Limb (tissue), 2 donors: ENCODE data around the gene SDF4.
A peak's percentile ranks its signal among the peaks of the same experiment; 100 is the strongest.

Experiments used
- DNase-seq, 2 donors: peaks; one replicate each; pipeline ENCODE4 v3.0.0-alpha.2; 2016; ENCODE audit errors: extremely low spot score in 2 of 2

SDF4 gene

DNA sequence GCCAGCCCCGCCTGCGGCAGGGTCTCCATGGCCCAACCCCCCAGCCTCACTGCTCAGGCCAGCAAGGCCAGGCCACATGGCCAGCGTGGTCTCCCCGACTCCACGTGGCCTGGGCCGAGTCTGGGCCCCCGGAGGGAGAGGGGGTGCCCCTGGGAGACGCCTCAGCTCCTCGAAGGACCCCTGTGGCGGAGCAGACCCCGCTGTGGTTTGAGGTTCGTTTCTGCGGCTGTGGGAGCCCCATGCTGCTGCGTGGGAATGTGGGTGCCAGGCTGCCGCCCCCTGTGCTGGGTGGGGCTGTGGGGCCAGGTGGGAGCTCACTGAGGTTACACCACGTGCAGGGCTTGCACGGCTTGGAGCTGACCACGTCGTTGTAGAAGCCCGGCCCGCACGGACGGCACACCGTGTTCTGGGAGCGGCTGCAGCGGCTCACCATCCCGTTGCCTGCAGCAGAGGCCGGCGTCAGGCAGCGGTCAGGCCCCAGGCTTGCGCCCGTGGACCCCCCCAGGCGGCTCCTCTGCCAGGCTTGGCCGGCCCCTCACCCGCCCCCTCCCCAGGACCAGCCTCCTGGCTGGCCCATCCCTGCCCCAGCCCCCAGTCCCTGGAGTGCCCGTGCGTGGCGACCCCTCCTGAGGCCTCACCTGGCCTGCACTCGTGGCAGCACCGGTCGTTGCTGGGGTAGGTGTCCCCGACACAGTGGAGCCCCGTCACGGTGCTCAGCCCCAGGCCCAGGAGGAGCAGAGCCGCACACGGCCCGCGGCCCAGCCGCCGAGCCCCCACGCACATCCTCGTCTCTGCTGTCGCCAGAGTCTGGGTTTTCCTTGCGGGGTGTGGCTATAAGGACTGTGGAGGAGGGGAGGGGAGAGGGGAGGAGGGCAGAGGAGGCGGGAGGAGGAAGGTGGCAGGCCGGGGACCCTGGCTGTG, 18.2 kb downstream of the SDF4 start, which contains the start of gene TNFRSF4:
TNFRSF4 (minus strand) TSS at position 809 of the 921 bp plus-strand sequence; CDS start at position 783, 26 bp downstream.
- no peak for DNase-seq

GRCh38 chr1:1212780-1213344, 18.9 kb downstream of the SDF4 start:
- DNase-seq = peak in 1 of 2 donors; percentile 40

DNA sequence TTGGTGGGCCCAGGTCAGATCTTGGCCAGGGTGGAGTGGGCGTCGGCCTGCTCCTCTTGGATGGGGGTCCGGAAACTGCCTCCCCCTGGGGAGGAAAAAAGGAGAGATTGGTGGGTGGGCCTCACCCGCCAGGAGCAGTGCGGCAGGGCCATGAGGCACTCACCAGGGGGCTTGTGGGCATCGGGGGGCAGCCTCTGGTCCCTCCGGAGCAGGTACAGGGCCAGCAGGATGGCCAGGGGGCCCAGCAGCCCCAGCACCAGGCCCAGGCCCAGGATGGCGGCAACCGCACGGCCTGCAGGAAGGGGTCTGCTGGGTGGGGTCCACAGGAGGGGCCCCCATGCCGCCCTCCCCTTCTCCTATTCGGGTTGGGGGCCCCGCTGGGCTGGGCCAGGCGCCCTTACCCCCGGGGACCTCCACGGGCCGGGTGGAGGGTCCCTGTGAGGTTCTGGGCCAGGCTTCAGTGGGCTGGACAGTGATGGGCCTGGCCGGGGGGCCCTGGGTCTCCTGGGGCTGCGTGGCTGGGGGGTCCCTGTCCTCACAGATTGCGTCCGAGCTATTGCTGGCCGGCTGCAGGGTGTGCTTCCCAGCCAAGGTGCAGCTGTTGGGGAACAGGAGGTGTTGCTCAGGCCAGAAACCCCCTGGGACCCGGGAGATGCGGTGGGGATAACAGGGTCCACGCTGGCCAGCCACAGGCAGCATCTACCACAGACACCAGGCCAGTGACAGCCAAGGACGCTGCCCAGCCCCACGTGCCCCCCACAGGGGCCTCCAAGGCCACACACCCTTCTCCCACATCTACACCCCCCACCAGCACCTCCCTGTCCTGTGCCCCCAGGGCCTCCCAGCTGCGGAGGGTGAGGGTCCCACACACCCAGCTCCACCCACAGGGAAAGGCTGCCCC, 20.0 kb downstream of the SDF4 start:
- DNase-seq = peak in 1 of 2 donors; percentile 30

DNA sequence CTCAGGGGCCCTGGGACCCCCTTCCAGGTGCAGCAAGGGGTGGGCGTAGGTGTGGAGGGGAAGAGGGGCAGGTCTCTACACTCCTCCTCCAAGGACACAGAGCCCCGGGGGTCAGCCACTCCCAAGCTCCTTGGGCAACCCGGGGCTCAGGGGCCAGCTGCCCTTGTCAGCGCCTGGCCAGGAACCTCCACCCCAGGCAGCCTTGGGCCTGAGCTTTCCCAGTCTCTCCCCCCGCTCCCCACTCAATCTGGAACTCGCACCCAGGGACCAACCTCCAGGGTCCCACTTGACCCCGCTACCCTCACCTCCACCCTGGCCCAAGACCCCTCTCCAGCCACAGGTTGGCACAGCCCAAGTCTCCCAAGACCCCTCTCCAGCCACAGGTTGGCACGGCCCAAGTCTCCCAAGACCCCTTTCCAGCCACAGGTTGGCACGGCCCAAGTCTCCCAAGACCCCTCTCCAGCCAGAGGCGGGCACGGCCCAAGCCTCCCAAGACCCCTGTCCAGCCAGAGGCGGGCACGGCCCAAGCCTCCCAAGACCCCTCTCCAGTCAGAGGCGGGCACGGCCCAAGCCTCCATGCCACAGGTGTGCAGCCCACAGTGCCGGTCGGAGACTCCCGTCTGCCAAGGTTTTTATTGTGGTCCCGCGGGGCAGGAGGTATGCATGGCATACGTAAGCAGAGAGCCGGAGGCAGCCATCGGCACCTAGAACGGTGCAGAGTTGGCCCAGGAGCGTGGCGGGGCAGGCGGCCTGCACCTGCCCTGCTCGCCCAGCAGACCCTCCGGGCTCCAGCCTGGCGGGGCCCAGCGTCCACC, 20.9 kb downstream of the SDF4 start:
- peak in 1 of 2 donors; percentile 29 for DNase-seq

DNA sequence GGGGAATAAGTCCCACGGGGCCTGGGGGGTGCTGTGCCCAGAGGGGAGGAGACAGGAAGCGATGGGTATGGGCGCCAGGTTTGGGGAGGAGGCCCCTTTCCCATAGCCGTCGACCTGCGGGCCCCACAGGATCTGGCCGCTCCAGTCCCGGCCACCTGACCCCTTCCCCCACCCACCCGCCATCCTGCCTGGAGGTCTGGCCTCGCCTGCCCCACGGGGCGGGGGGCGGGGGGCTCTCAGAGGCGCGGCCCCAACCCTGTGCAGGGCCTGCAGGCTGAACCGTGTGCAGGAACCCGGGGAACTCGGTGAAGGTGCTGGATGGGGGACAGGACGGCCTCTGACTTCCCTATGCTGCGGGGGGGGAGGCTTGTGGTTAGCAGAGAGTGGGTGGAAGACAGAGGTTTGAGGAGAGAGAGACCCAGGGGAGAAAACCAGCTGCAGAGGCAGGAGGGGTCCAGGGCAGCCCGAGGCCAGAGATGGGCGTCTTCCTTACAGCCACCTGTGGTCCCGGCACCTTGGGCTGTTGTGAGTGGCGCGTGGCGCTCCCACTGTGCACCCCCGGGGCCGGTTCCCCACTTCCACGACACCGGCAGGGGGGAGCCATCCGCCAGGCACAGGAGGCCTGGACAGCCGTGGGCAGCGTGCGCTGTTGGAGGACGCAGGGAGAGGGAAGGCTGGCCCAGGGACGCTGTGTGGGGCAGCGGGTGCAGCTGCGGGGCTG, 22.9 kb downstream of the SDF4 start:
- peak in 1 of 2 donors; percentile 31 for DNase-seq

GRCh38 chr1:1207571-1207892, 24.3 kb downstream of the SDF4 start:
- peak in 1 of 2 donors; percentile 18 for DNase-seq

DNA sequence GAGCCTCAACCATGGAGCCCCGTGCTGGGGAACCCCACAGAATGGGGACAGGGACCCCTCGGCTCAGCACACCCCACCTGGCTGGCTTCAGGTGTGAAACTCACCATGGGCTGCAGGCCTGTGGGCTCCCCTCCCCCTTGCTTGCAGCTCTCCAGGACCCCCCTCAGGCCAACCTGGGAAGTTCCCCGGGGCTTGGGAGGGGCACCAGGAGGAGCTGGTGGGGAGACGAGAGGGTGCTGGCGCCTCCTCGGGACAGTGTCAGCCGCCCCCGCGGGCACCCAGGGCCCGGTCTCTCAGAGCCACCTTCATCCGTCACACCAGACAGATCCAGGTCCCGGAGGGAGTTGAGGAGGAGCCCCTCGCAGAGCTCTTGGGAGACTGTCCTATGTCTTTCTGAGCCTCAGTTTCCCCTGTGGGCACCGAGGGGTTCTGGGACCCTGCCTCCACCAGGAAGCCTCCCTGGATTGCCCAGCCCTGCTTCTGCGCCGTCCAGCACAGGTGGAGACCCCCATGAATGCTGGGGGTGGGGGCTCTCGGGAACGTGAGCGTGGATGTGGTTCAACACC, 24.8 kb downstream of the SDF4 start:
- peak in 1 of 2 donors; percentile 33 for DNase-seq

DNA sequence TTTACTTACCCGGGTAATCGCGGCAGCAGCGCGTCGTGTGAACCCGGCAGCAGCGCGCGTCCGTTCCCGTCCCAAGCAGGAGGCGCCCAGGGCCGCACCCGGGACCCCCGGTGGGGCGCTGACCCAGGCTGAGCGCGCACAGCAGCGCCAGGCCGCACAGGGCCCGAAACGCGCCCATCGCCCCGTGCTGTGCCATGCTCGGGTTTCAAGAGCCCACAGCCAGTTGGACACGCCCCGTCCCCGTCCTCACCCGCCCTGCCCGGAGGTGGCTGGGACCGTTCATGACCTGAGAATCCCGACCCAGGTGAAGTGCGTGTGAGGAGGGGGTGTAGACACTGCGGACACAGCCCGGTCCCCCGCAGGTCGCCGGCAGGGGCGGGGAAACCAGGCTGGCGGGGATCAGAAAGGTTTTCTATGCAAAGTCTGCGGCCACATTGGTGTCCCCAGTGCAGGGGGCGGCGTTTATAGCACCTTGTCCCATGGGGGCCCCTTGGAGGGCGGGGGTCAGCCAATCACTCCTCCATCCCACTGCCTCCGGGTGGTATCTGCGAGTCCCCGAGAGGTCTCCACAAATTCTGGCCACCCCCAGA, 25.3 kb downstream of the SDF4 start, which contains the start of gene TNFRSF18:
TNFRSF18 (minus strand) TSS at position 217 of the 590 bp plus-strand sequence; CDS start at position 196, 21 bp downstream.
- peak in 1 of 2 donors; percentile 42 for DNase-seq

DNA sequence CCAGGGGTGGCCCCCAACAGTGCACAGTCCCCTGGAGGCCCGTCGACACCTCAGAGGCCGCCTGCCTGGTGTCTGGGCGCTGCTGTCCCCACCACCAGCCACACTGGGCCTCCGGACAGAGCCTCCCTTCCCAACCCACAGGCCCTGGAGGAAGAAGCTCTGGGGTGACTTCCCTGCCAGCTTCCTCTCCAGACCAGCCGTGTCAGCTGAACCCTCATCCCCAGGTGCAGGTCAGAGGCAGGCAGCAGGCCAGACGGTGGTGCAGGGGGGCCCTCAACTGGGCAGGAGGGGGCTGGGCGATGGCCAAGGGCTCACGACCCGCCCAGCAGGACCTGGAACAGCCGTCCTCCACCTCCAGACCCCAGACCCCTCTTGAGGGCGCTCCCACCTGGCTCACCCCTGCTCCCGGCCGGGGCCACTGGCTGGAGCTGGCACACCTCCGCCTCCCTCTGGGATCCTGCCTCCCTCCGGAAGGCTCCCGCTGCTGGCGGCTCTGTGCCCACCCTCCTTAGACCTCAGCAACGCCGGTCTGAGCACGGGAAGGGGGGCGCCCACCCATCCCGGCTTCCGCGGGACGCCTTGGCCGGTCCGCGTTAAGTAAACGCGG, 25.9 kb downstream of the SDF4 start:
- peak in 1 of 2 donors; percentile 37 for DNase-seq

DNA sequence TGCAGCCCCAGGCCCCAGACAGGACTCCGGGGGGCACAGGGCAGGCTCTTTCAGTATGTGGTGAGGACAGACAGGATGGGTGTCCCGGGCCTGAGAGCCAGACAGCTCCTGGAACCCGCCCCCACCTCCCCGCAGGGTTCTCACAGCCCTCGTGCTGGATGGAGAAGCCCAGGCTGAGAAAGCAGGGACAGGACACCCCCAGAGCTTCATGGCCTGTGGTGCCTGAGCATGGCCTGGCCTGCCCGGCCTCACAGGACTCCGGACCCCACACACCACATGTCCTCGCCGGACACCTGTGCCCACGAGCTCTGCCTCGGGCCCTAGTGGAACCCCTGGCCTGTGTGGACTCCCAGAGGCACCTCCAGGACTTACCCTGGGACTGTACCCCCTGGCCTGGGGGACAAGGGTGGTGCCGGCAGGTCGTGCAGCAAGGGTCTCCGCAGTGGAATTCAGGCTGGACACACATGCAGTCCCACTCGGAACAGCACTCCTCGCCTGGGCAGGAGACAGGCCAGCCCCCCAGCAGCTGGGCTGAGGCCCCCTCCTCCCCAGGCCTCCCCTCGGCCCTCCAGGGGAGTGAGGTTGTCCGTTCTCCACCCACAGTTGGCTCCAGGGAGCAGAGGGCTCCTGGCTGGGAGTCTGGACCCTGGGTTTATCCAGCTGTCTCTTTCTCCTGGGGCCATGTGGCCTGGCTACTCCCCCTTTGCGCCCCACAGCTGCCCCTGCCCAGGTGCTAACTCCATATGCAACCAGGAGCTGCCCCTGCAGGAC, 26.6 kb downstream of the SDF4 start:
- peak in 1 of 2 donors; percentile 29 for DNase-seq

- DNase-seq = peak in 1 of 2 donors; percentile 23
These were observed 27.3 kb downstream of the SDF4 start for GRCh38 chr1:1204425-1204920.

DNA sequence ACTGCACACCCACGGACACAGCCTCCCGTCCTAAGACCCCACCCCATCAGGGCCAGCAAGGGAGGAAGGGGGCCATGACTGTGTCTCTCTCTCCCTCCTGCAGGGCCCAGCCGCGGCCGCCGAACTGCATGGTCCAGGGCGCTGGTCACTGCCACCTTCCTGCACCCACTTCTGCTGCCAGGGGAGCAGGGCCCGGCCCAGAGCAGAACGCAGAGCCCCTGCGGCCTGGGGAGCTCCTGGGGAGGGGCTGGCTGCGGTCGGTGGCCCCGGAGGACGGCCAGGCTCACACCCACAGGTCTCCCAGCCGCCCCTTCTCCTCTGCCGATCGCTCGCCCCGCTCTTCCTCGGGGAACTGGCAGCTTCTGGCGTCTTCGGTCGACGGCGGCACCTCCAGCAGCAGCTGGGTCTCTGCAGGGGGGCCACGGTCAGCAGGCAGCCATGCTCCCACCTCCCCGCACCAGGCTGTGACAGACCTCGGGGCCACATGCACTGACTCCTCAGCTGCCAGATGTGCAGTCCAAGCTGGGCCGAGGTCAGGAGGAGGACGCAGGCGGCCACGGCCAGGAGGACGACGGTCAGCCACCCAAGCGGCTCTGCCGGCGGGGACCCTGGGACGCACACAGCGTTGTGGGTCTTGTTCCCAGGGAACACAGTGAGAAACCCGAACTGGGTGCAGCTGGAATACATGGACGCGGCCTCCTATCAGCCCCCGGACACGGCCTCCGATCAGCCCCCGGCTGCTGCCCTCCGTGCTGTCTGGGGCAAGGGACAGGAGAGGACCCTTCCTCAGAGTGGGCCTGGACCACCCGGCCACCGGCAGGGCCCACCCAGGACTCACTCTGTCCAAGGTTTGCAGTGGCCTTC, 28.0 kb downstream of the SDF4 start:
- DNase-seq = peak in 1 of 2 donors; percentile 36

- peak in 1 of 2 donors; percentile 29 for DNase-seq
These were observed 28.8 kb downstream of the SDF4 start for GRCh38 chr1:1202831-1203560.

- DNase-seq = peak; percentile 43 to 73
These were observed 30.7 kb downstream of the SDF4 start for GRCh38 chr1:1200876-1201810.
